ENCODE results near the gene OR51E1.

GRCh38 chr11:4647766-4648165 is 4.0 kb downstream of the OR51E1 start:
- no peak for TF ChIP-seq EZH2 (IDR thresholded peaks at IDR 0.05; ENCODE audit: insufficient read depth, poor library complexity, severe bottlenecking)
- TF ChIP-seq EZH2phosphoT487 (IDR thresholded peaks at IDR 0.05; ENCODE audit: insufficient read depth, low read depth): no peak
